ENCODE data around the gene BBS2.

GRCh38 chr16:56468800-56469199 lies 51.0 kb downstream of the BBS2 start:
- TF ChIP-seq CTCF (IDR thresholded peaks at IDR 0.05; ENCODE audit: insufficient read depth, low read depth, low read length), result no peak
- no peak for TF ChIP-seq EZH2 (IDR thresholded peaks at IDR 0.05; ENCODE audit: insufficient read depth, low read length)

Data from astrocyte (in vitro differentiated cells and primary cell).